Karpas-422 (cell line): ENCODE measurements around the gene PRPF18. TPM values are rescaled to one million over a fixed set of nuclear protein-coding genes. Genes with fewer than 3 reads are reported as not detected.

Source experiments
- DNase-seq: peaks from one replicate; pipeline ENCODE4 v3.0.0-alpha.2; 2015
- H2AFZ ChIP-seq: fragments of 200-600 bp; sonication (generic); 2 replicates; pipeline ENCODE4 v1.6.1; 2014; ENCODE audit warnings: antibody characterized with exemption, low read length, mixed read lengths
- H3K27ac ChIP-seq: fragments of 200-600 bp; sonication (generic); 2 replicates; pipeline ENCODE4 v1.5.1; 2014; ENCODE audit warnings: mild to moderate bottlenecking, low read length, moderate library complexity
- H3K27me3 ChIP-seq: fragments of 200-600 bp; sonication (generic); 2 replicates; pipeline ENCODE4 v1.6.1; 2014; ENCODE audit warnings: low read length, mixed read lengths
- H3K36me3 ChIP-seq: fragments of 200-600 bp; sonication (generic); 2 replicates; pipeline ENCODE4 v1.6.1; 2014; ENCODE audit warnings: low read length, mixed read lengths; ENCODE audit not compliant: insufficient read depth
- H3K4me1 ChIP-seq: fragments of 200-600 bp; sonication (generic); 2 replicates; pipeline ENCODE4 v1.6.1; 2014; ENCODE audit warnings: mild to moderate bottlenecking, low read length, mixed read lengths
- H3K4me2 ChIP-seq: fragments of 200-600 bp; sonication (generic); 2 replicates; pipeline ENCODE4 v1.6.1; 2014; ENCODE audit warnings: low read length, low read depth, mild to moderate bottlenecking; ENCODE audit not compliant: poor library complexity, severe bottlenecking
- H3K4me3 ChIP-seq: fragments of 200-600 bp; sonication (generic); 2 replicates; pipeline ENCODE4 v1.5.1; 2014; ENCODE audit warnings: mild to moderate bottlenecking, antibody characterized with exemption, low read length, mixed read lengths
- H3K79me2 ChIP-seq: fragments of 200-600 bp; sonication (generic); 2 replicates; pipeline ENCODE4 v1.6.1; 2014; ENCODE audit warnings: mild to moderate bottlenecking, low read length, mixed read lengths
- H3K9ac ChIP-seq: fragments of 200-600 bp; sonication (generic); 2 replicates; pipeline ENCODE4 v1.6.0; 2014; ENCODE audit warnings: low read length
- H3K9me2 ChIP-seq: fragments of 200-600 bp; sonication (generic), shearing (Covaris generic); replicated peaks from 2 replicates; pipeline ENCODE4 v1.6.0; 2014; ENCODE audit warnings: mild to moderate bottlenecking, low read length, moderate library complexity; ENCODE audit not compliant: insufficient read depth
- H3K9me3 ChIP-seq: fragments of 300-700, 200-600 bp; sonication (generic); 2 replicates; pipeline ENCODE4 v1.6.1; 2014; ENCODE audit warnings: low read length, mixed read lengths
- H4K20me1 ChIP-seq: fragments of 200-600 bp; sonication (generic); 2 replicates; pipeline ENCODE4 v1.6.1; 2014; ENCODE audit warnings: mild to moderate bottlenecking, antibody characterized with exemption, low read length, low read depth; ENCODE audit not compliant: insufficient read depth
- total RNA-seq: library from RNA; depleted of rRNA; stranded (reverse); fragments of >200 nt; shearing (Covaris generic); gene quantifications from 2 replicates; pipeline ENCODE4 v1.2.3, GENCODE V29; 2014; ENCODE audit warnings: low replicate concordance

The PRPF18 gene
- total RNA-seq, 1 experiment from 2014 or later: 23.2 TPM

GRCh38 chr10:13627459-13628310, 40.9 kb downstream of the PRPF18 start:
- Histone ChIP-seq H2AFZ (no peak overlapping the region), H4K20me1 (no peaks in the 10 kb centered on the region), H3K4me3 (no peak overlapping the region), H3K9ac (no peak overlapping the region), H3K9me2 (no peaks in the 10 kb centered on the region), H3K9me3 (no peaks in the 10 kb centered on the region), H3K36me3 (no peaks in the 10 kb centered on the region), H3K27me3 (no peaks in the 10 kb centered on the region), H3K27ac (no peak overlapping the region), H3K4me1 (peaks cover 6% of the 10 kb centered on the region), H3K4me2 (no peak overlapping the region), H3K79me2 (no peaks in the 10 kb centered on the region)
- no peak for DNase-seq

DNA sequence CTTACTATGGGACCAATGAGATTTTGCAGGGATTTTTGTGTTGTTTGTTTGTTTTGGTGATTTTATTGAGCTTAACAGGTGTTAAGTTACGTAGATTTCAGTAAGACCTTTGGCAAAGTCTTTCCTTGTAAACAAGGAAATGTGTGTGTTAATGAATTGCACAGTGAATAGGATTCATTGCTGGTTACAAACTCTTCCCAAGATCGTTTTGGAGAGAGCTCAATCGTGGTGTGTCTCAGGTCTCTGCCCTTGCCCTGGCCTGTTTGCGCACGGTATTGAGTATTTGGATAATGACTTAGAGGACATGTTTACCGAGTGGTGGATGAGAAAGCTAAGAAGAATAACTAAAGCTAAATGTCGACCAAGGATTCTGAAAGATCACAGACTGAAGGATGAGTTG, 41.9 kb downstream of the PRPF18 start:
- DNase-seq: no peak
- H3K9me2 ChIP-seq: no peaks in the 10 kb centered on the region
- no peak overlapping the region for H3K4me2 ChIP-seq
- no peaks in the 10 kb centered on the region for H3K9me3 ChIP-seq
- H3K27me3 ChIP-seq: no peaks in the 10 kb centered on the region
- H3K9ac ChIP-seq: no peak overlapping the region
- no peaks in the 10 kb centered on the region for H4K20me1 ChIP-seq
- H2AFZ ChIP-seq: no peak overlapping the region
- H3K4me3 ChIP-seq: no peak overlapping the region
- H3K4me1 ChIP-seq: peaks cover 6% of the 10 kb centered on the region
- H3K36me3 ChIP-seq: no peaks in the 10 kb centered on the region
- H3K79me2 ChIP-seq: no peaks in the 10 kb centered on the region
- no peak overlapping the region for H3K27ac ChIP-seq

DNA sequence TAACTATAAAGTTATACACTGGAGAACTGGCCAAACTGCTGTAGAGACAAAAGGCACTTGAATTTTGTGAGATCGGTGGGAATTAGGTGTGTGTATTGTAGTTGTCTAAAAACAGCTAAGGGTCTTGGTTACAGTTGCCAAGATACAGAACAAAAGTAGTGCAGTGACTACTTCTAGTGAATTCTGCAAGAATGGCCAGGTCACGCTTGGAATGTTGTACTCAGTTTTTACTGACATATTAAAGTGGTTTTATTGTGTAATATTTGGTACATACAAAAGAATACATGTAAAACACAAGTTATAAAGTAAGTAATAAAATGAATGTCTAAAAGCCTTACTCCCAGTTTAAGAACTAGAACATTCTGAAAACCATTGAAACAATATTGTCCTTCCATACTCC, 42.4 kb downstream of the PRPF18 start:
- Histone ChIP-seq H3K9ac (no peak overlapping the region), H3K36me3 (no peaks in the 10 kb centered on the region), H3K4me3 (no peak overlapping the region), H4K20me1 (no peaks in the 10 kb centered on the region), H3K9me2 (no peaks in the 10 kb centered on the region), H3K9me3 (no peaks in the 10 kb centered on the region), H3K27ac (no peak overlapping the region), H2AFZ (no peak overlapping the region), H3K4me2 (no peak overlapping the region), H3K4me1 (peaks cover 6% of the 10 kb centered on the region), H3K79me2 (no peaks in the 10 kb centered on the region), H3K27me3 (no peaks in the 10 kb centered on the region)
- DNase-seq: no peak

- H2AFZ ChIP-seq: no peak overlapping the region
- no peak overlapping the region for H3K4me3 ChIP-seq
- H3K36me3 ChIP-seq: no peaks in the 10 kb centered on the region
- H4K20me1 ChIP-seq: no peaks in the 10 kb centered on the region
- no peak overlapping the region for H3K27ac ChIP-seq
- H3K9me3 ChIP-seq: no peaks in the 10 kb centered on the region
- H3K79me2 ChIP-seq: no peaks in the 10 kb centered on the region
- no peak overlapping the region for H3K9ac ChIP-seq
- no peak for DNase-seq
- no peaks in the 10 kb centered on the region for H3K27me3 ChIP-seq
- H3K9me2 ChIP-seq: no peaks in the 10 kb centered on the region
- H3K4me2 ChIP-seq: no peak overlapping the region
- peaks cover 6% of the 10 kb centered on the region for H3K4me1 ChIP-seq
Measured at GRCh38 chr10:13630231-13630630, 43.5 kb downstream of the PRPF18 start.

GRCh38 chr10:13631594-13631993, 44.8 kb downstream of the PRPF18 start:
- H3K27ac ChIP-seq: no peak overlapping the region
- H3K36me3 ChIP-seq: no peaks in the 10 kb centered on the region
- H3K27me3 ChIP-seq: no peaks in the 10 kb centered on the region
- peaks cover 6% of the 10 kb centered on the region for H3K4me1 ChIP-seq
- H3K9ac ChIP-seq: no peak overlapping the region
- H3K4me3 ChIP-seq: no peak overlapping the region
- H3K4me2 ChIP-seq: no peak overlapping the region
- H3K9me3 ChIP-seq: no peaks in the 10 kb centered on the region
- H4K20me1 ChIP-seq: no peaks in the 10 kb centered on the region
- H2AFZ ChIP-seq: no peak overlapping the region
- no peaks in the 10 kb centered on the region for H3K79me2 ChIP-seq
- DNase-seq: no peak
- H3K9me2 ChIP-seq: no peaks in the 10 kb centered on the region

- Histone ChIP-seq H2AFZ (no peak overlapping the region), H3K27me3 (no peaks in the 10 kb centered on the region), H3K9me3 (no peaks in the 10 kb centered on the region), H4K20me1 (no peaks in the 10 kb centered on the region), H3K9ac (no peak overlapping the region), H3K4me3 (no peak overlapping the region), H3K79me2 (no peaks in the 10 kb centered on the region), H3K9me2 (no peaks in the 10 kb centered on the region), H3K4me1 (peaks cover 15% of the 10 kb centered on the region), H3K27ac (no peak overlapping the region), H3K4me2 (no peak overlapping the region), H3K36me3 (no peaks in the 10 kb centered on the region)
- DNase-seq: no peak
Measured at GRCh38 chr10:13632440-13632839, 45.7 kb downstream of the PRPF18 start.

GRCh38 chr10:13632884-13633440, 46.2 kb downstream of the PRPF18 start:
- no peak for DNase-seq
- no peak overlapping the region for H3K4me3 ChIP-seq
- H3K36me3 ChIP-seq: no peaks in the 10 kb centered on the region

GRCh38 chr10:13633689-13634088, 46.9 kb downstream of the PRPF18 start:
- no peak overlapping the region for H3K4me3 ChIP-seq
- no peak overlapping the region for H2AFZ ChIP-seq
- peaks cover 15% of the 10 kb centered on the region for H3K4me1 ChIP-seq
- no peaks in the 10 kb centered on the region for H4K20me1 ChIP-seq
- H3K79me2 ChIP-seq: no peaks in the 10 kb centered on the region
- no peak for DNase-seq
- no peaks in the 10 kb centered on the region for H3K9me3 ChIP-seq
- no peaks in the 10 kb centered on the region for H3K9me2 ChIP-seq
- H3K27ac ChIP-seq: no peak overlapping the region
- H3K36me3 ChIP-seq: no peaks in the 10 kb centered on the region
- no peaks in the 10 kb centered on the region for H3K27me3 ChIP-seq
- no peak overlapping the region for H3K4me2 ChIP-seq
- no peak overlapping the region for H3K9ac ChIP-seq

More at GRCh38 chr10:13632884-13633440, 46.2 kb downstream of the PRPF18 start:
- no peak overlapping the region for H3K27ac ChIP-seq
- peaks cover 15% of the 10 kb centered on the region for H3K4me1 ChIP-seq
- H3K9me2 ChIP-seq: no peaks in the 10 kb centered on the region
- H3K27me3 ChIP-seq: no peaks in the 10 kb centered on the region
- no peaks in the 10 kb centered on the region for H3K79me2 ChIP-seq
- no peak overlapping the region for H2AFZ ChIP-seq
- no peak overlapping the region for H3K4me2 ChIP-seq
- H3K9me3 ChIP-seq: no peaks in the 10 kb centered on the region
- no peaks in the 10 kb centered on the region for H4K20me1 ChIP-seq
- no peak overlapping the region for H3K9ac ChIP-seq
